ENCODE data around the gene ZDHHC24.

GRCh38 chr11:66591175-66591574 lies 45.3 kb upstream of the ZDHHC24 start:
- TF ChIP-seq, protein P1, sequence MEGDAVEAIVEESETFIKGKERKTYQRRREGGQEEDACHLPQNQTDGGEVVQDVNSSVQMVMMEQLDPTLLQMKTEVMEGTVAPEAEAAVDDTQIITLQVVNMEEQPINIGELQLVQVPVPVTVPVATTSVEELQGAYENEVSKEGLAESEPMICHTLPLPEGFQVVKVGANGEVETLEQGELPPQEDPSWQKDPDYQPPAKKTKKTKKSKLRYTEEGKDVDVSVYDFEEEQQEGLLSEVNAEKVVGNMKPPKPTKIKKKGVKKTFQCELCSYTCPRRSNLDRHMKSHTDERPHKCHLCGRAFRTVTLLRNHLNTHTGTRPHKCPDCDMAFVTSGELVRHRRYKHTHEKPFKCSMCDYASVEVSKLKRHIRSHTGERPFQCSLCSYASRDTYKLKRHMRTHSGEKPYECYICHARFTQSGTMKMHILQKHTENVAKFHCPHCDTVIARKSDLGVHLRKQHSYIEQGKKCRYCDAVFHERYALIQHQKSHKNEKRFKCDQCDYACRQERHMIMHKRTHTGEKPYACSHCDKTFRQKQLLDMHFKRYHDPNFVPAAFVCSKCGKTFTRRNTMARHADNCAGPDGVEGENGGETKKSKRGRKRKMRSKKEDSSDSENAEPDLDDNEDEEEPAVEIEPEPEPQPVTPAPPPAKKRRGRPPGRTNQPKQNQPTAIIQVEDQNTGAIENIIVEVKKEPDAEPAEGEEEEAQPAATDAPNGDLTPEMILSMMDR (IDR thresholded peaks at IDR 0.05) = no peak
- TF ChIP-seq POLR2AphosphoS5 (IDR thresholded peaks at IDR 0.05; ENCODE audit: low read depth, low read length) (no peak), SIN3A (IDR thresholded peaks at IDR 0.05; ENCODE audit: borderline replicate concordance, insufficient read depth, low read depth, low read length) (no peak), TCF7L2 (IDR thresholded peaks at IDR 0.05; ENCODE audit: low read depth, low read length) (no peak)
- TF ChIP-seq, protein P2, sequence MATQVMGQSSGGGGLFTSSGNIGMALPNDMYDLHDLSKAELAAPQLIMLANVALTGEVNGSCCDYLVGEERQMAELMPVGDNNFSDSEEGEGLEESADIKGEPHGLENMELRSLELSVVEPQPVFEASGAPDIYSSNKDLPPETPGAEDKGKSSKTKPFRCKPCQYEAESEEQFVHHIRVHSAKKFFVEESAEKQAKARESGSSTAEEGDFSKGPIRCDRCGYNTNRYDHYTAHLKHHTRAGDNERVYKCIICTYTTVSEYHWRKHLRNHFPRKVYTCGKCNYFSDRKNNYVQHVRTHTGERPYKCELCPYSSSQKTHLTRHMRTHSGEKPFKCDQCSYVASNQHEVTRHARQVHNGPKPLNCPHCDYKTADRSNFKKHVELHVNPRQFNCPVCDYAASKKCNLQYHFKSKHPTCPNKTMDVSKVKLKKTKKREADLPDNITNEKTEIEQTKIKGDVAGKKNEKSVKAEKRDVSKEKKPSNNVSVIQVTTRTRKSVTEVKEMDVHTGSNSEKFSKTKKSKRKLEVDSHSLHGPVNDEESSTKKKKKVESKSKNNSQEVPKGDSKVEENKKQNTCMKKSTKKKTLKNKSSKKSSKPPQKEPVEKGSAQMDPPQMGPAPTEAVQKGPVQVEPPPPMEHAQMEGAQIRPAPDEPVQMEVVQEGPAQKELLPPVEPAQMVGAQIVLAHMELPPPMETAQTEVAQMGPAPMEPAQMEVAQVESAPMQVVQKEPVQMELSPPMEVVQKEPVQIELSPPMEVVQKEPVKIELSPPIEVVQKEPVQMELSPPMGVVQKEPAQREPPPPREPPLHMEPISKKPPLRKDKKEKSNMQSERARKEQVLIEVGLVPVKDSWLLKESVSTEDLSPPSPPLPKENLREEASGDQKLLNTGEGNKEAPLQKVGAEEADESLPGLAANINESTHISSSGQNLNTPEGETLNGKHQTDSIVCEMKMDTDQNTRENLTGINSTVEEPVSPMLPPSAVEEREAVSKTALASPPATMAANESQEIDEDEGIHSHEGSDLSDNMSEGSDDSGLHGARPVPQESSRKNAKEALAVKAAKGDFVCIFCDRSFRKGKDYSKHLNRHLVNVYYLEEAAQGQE (IDR thresholded peaks at IDR 0.05; ENCODE audit: insufficient read depth in 1 of 2, low read depth in 2 of 2, low read length in 1 of 2) = no peak

All from Panc1 (cell line).